ENCODE measurements around the gene AGTRAP.

AGTRAP gene, protein sequence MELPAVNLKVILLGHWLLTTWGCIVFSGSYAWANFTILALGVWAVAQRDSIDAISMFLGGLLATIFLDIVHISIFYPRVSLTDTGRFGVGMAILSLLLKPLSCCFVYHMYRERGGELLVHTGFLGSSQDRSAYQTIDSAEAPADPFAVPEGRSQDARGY

GRCh38 chr1:11735854-11736745 lies at the start of gene AGTRAP:
TSS of gene AGTRAP (plus strand) at chr1:11736136. CDS start at chr1:11736209, 73 bp downstream.
- peak; percentile 84 for DNase-seq (ENCODE audit: low read depth)

GRCh38 chr1:11688506-11688905 lies 47.4 kb upstream of the AGTRAP start:
- DNase-seq (ENCODE audit: low read depth), result no peak

DNA sequence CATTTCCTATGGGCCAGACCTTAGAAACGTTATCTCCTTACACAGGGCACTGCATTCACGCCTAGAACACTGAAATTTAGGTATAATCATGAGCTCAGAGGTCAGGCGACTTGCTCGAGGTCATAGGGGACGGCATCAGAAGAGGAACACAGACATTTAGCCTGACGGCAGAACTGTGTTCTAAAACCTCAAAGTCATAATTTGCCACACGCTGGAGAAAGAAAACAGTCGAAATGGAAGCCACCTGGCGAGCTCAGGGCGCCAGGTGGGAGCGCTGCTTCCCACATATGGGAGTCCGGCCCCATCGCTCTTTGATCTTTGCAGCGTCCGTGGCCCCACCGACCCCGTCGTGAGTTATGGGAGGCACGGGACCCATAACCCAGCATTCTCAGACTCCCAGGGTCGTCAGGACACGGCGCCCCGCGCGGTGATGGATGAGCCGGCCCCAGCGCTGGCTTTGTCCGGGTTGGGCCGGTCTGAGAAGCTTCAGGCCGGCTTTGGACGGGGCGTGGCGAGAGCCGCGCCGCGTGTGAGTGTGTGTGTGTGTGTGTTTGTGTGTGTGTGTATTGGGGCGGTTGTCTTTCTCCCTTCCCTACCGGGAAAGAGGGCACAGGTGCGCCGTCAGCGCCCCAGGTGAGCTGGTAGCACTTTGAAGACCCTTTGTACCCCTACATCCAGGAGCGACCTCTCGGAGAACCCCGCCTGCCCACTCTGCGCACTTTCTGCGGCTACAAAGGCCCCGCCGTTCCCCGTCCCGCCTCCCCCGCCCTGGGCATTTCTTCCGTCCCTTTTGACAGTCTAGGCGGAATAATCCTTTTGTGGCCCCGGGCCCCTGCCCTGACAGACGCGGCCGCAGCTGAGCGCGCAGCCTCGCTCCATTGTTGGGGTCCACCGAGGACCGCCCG lies 45.3 kb upstream of the AGTRAP start:
- no peak for DNase-seq (ENCODE audit: low read depth)

DNA sequence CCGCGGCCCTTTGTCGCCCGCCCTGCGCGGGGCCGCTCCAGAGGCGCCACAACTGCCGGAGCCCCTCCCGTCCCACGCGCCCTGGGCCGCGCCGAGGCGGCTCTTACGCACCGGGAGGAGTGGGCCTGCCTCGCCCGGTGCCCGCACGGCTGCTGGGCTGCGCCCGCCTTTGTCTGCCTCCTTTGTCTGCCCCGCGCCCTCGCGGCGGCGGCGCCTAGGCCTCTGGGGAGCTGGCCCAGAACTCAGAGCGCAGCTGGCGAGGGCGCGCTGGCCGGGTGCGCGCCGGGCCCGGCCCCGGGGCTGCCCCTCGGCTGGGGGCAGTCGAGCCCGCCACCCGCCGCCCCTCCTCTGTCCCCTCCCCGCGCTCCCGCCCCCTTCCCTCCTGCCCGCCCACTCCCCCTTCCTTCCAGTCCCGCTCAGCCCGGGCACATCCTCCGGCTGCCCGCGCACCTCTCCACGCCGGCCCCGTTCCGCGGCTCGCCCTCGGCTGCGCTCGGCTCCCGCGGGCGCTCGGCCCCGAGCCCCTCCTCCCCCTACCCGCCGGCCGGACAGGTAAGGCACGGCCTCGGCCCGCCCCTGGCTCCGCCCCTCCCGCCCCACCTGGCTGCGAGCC lies 44.5 kb upstream of the AGTRAP start, which contains the start of gene DRAXIN:
Gene DRAXIN (plus strand): TSS at position 409 of the 613 bp plus-strand sequence. CDS start 14,549 bp downstream, outside the sequence.
- DNase-seq (ENCODE audit: low read depth), result no peak

GRCh38 chr1:11691928-11692711 lies 43.8 kb upstream of the AGTRAP start:
- no peak for DNase-seq (ENCODE audit: low read depth)

DNA sequence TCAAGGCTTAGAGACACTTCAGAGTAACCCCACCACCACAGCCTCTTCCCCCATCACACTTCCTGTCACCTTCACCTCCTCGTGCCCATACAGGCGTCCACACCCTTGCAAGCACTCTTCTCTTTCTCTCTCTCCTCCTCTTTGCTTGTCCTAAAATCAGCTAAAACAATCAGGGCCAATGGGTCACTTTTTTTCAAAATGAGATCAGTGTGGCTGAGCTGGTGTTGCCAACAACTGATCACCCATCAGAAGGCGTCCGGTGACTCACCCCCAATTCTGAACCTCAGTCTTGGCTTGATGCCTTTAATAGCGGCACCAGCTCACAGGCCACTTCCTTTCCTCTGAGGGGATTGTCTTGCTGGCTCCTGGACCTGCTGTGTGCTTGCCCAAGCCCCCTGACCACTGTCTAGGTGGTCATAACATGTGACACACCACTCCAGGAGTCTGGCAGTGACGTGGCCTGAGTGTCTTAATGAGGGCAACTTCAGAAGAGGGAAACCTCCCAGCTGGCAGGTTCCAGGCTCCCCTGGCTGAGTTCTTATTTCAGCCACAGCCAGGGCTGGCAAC lies 42.8 kb upstream of the AGTRAP start:
- DNase-seq (ENCODE audit: low read depth), result no peak

GRCh38 chr1:11693917-11694316 lies 42.0 kb upstream of the AGTRAP start:
- DNase-seq (ENCODE audit: low read depth), result no peak

DNA sequence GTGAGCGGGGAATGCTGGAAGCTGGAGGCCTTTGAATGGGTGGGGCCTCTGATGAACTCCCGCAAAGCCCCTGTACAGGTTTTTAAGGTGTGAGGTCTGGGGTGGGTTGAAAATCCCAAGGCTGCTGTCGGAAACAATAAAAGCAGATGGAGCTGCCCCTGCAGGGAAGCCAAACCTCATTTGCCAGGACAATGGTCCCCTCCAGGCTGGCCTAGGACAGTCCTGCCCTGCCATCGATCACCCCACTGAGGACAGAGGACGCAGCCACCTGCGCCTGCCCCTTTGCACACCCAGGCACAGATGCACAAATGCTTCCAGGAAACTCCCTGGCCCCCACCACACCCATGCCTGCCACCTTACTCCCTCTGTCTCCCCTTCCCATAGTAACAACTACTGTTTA lies 40.1 kb upstream of the AGTRAP start:
- DNase-seq (ENCODE audit: low read depth), result no peak

- no peak for DNase-seq (ENCODE audit: low read depth)
Measured at GRCh38 chr1:11697188-11697892, 38.6 kb upstream of the AGTRAP start.

DNA sequence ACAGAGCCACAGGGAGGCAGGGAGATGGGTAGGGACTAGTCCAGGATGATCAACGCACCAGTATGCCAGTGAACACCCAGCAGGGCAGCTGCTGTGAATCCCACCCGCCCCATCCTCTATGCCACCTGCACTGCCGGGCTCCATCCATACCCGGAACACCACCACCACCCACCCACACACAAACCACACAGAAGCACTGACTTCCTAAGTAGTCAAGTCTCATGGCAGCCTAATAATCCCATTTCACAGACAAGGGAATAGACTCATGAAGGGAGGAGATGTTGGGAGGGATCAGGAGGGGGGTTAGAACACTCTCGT lies 38.1 kb upstream of the AGTRAP start:
- no peak for DNase-seq (ENCODE audit: low read depth)

GRCh38 chr1:11700601-11701467 lies 35.1 kb upstream of the AGTRAP start:
- DNase-seq (ENCODE audit: low read depth), result no peak

GRCh38 chr1:11701551-11701961 lies 34.4 kb upstream of the AGTRAP start:
- DNase-seq (ENCODE audit: low read depth), result no peak

GRCh38 chr1:11701981-11702803 lies 33.7 kb upstream of the AGTRAP start:
- no peak for DNase-seq (ENCODE audit: low read depth)

GRCh38 chr1:11703357-11704193 lies 32.4 kb upstream of the AGTRAP start:
- no peak for DNase-seq (ENCODE audit: low read depth)

DNA sequence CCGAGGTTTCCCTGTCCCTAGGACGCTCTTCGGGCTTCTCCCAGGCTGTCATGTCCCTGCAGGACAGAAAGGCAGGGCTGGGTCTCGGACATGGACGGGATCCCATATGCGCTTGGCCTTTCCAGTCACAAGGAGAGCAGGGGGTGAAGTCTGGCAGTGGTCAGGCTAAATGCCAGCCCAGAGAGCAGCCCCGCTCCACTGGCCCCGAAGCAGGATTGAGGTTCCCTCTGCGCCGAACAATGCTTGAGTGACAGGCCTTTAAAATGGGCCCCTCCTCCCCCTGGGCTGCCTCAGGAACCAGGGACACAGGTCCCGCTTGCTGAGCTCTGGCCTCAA lies 31.8 kb upstream of the AGTRAP start:
- no peak for DNase-seq (ENCODE audit: low read depth)

GRCh38 chr1:11704691-11705475 lies 31.1 kb upstream of the AGTRAP start:
- no peak for DNase-seq (ENCODE audit: low read depth)

GRCh38 chr1:11705596-11705995 lies 30.3 kb upstream of the AGTRAP start:
- no peak for DNase-seq (ENCODE audit: low read depth)

Measured in stimulated activated CD8-positive, alpha-beta memory T cell treated with anti-CD3 and anti-CD28 coated beads, Interleukin-4, amount 100 ng/mL, for 24 hours (primary cell).